Adipocyte (in vitro differentiated cells): ENCODE results near the gene SRPK2.

Experiments
- DNase-seq: peaks from one replicate; pipeline ENCODE4 v3.0.0-alpha.2; 2015; ENCODE audit warnings: low read depth
- H3K27me3 ChIP-seq: replicated peaks from 2 replicates; pipeline ENCODE4 v1.7.0; 2013; ENCODE audit warnings: mild to moderate bottlenecking, low read length, moderate library complexity; ENCODE audit not compliant: control insufficient read depth, insufficient read depth
- H3K36me3 ChIP-seq: 2 replicates; pipeline ENCODE4 v1.7.0; 2013; ENCODE audit warnings: low read length, mild to moderate bottlenecking, moderate library complexity; ENCODE audit not compliant: control insufficient read depth, insufficient read depth, severe bottlenecking
- H3K4me1 ChIP-seq: 2 replicates; pipeline ENCODE4 v1.7.0; 2013; ENCODE audit warnings: mild to moderate bottlenecking, low read length, moderate library complexity; ENCODE audit not compliant: control insufficient read depth, insufficient read depth
- H3K4me3 ChIP-seq: 2 replicates; pipeline ENCODE4 v1.7.0; 2013; ENCODE audit warnings: mild to moderate bottlenecking, low read length, moderate library complexity
- H3K9ac ChIP-seq: 2 replicates; pipeline ENCODE4 v1.7.0; 2013; ENCODE audit warnings: mild to moderate bottlenecking, low read length, moderate library complexity
- H3K9me3 ChIP-seq: 2 replicates; pipeline ENCODE4 v1.7.0; 2013; ENCODE audit warnings: mild to moderate bottlenecking, low read length, moderate library complexity; ENCODE audit not compliant: control insufficient read depth

Gene SRPK2

GRCh38 chr7:105067691-105068090 is 321.0 kb downstream of the SRPK2 start:
- H3K27me3 ChIP-seq, result no peaks in the 10 kb centered on the region
- peaks cover 84% of the 10 kb centered on the region for H3K36me3 ChIP-seq
- H3K9ac ChIP-seq, result no peak overlapping the region
- H3K4me1 ChIP-seq, result peaks cover 5% of the 10 kb centered on the region
- DNase-seq, result no peak
- H3K9me3 ChIP-seq, result no peaks in the 10 kb centered on the region
- H3K4me3 ChIP-seq, result no peak overlapping the region
